Measurements from ENCODE around the gene ORC1. TPM values are rescaled to one million over a fixed set of nuclear protein-coding genes. Genes with fewer than 3 reads are reported as not detected.

Gene ORC1
- total RNA-seq, 1 donor from 2014 or later, result 5.7 TPM

DNA sequence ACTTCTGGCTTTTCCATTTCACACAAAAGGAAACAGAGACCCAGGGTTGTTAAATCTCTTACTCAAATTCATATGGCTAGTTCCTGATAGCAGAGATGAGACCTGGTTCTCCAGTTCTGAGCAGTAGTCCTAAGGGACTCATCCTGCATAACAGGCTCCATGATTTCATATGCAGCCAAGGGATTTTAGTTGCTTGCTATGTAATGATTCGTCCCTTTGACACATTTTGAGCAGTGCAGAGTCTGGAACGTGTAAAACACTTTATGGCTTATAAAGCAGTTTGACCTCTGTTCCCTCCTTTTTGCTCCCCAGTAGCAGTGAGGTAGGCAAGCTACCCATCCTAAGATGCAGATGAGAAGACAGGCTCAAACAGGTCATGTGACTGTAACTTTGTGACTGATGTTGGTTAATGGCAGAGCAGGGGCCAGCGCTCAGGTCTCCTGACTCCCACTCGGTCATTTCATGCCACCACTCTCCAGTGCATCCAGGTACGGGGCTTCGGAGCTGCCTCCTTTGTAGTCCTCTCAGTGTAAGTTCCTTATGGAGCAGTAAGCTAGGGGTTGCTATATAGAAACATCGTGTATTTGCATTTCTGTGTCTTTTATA is 62.5 kb downstream of the ORC1 start:
- ATAC-seq, result no peak

DNA sequence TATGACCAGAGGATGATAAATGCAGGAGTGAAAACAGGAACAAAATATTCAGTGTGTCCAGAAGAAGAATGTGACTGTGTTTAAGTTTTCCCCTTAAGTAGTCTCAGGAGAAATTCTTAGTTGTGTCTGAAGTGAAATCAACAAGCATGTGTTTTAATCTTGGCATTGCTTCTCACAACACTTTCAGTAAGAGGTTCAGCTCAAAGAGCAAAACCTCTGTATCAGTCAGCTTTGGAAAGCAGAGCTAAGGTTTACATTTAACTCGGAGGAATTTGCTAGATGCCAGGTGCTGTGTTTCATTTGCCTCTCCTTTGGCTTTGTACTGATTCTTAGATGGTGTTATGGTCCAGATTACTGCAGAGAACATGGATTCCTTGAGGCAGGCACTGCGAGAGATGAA is 66.8 kb downstream of the ORC1 start:
- no peak for ATAC-seq

DNA sequence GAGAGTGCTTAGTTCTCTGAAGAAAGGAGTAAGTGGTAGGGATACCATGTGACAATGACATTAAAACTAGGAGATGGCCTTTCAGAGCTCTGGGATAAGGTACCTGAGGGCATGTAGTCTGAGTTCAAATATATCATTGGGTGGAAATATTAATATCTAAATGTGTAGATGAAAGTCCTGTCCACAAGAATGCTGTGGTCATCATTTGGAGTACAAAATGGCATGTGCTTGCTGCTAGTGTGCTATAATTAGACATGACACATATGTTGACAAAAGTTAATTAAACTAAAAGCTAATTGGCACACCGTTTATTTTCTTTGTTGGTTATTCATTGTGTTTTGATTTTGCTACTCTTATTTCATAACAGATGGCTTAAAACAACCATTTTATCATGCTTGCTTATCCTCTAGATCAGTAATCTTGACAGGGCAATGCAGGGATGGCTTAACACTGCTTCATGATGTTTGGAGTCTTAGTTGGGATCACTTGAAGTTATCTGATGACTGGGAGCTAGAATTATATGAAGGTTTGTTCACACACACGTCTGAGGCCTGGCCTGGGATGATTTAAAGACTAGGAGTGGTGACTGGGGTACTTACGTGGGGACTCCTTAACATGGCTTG is 69.2 kb downstream of the ORC1 start:
- ATAC-seq, result no peak

DNA sequence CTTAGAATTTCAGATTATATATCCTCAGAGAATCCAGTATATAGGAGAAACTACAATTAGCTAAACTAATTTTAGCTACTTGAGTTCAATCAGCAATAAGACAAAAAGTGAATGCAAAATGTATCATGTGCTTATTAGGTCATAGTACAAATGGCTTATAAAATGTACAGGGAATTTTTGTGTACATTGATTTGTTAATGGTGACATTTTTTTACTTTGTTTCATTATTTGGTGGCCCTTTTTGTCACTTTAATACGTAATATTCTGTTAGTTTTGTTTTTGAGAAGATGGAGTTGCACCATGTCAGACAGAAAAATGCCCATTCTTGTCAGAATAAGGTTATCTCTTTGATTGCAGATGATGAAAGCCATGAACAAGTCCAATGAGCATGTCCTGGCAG is 71.8 kb downstream of the ORC1 start:
- no peak for ATAC-seq

DNA sequence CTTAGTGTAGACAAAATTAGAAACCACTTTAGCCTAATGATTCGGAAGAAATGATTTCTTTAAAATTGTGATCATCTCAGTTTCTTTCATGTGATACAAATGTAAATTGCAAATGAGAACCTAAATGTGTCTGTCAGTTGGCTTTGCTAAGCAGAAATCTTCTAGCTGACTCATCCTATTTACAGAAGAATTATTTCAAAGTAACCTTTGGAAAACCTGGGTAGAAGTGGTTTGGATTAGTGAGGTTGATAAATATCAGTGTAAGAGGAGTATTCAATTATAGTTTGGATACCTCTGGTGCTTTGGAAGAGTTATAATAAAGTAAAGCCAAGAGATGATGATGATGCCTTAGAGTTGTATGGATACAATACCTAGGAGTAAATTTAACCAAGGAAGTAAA is 75.6 kb downstream of the ORC1 start:
- no peak for ATAC-seq

DNA sequence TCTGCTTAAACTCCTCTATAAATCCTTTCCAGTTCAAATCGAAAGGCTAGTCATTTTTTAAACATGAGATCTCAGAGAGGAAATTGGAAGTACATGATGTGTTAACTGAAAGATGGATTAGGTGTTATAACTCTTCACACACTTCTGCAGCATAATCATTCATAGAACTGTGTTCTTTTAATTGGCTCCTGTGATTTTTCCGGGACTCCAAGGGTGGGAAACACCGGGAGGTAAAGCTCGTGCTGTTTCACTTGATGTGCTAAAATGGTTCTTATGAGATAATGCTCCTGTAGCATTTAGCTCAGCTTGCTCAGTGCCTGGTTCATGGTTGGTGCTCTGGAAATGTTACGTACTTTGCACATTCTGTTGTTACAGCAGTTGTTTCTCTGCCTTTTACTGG is 78.4 kb downstream of the ORC1 start:
- ATAC-seq, result no peak

DNA sequence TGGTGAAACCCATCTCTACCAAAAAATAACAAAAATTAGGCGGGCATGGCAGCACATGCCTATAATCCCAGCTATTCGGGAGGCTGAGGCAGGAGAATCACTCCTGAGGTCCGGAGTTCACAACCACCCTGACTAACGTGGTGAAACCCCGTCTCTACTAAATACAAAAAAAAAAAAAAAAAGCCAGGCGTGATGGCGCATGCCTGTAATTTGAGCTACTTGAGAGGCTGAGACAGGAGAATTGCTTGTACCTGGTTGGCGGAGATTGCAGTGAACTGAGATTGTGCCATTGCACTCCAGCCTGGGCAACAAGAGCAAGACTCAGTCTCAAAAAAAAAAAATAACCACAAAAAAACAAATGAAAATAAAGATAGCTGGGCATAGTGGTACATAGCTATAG is 80.5 kb downstream of the ORC1 start:
- no peak for ATAC-seq

Other genes starting within 250 kb of the ORC1 start
- gene CC2D1B, start 38.2 kb downstream of the ORC1 start, total RNA-seq, result 14.3 TPM
- gene PRPF38A, start 179 bp upstream of the ORC1 start, total RNA-seq, result 38.1 TPM
- 21.9 TPM for gene TUT4, start 148.7 kb upstream of the ORC1 start, total RNA-seq
- gene GPX7, start 197.9 kb upstream of the ORC1 start, total RNA-seq, result 1.6 TPM
- 0.36 TPM for gene SHISAL2A, start 228.7 kb upstream of the ORC1 start, total RNA-seq

Measured in esophagus mucosa (tissue), 1 donor.